ENCODE results near the gene DYNLRB2.
A peak's percentile ranks its signal among the peaks of the same experiment; 100 is the strongest.

Gene DYNLRB2

GRCh38 chr16:80540516-80541305 is at the start of gene DYNLRB2:
Gene DYNLRB2, plus strand, starts transcription at chr16:80540993. Its CDS starts 84 bp downstream, at chr16:80541077.
- DNase-seq, result peak; percentile 77

GRCh38 chr16:80500116-80500859 is 40.5 kb upstream of the DYNLRB2 start:
- DNase-seq, result no peak

- DNase-seq, result no peak
These were observed 39.8 kb upstream of the DYNLRB2 start for GRCh38 chr16:80500961-80501525.

GRCh38 chr16:80503107-80503506 is 37.7 kb upstream of the DYNLRB2 start:
- DNase-seq, result no peak

- no peak for DNase-seq
These were observed 33.3 kb upstream of the DYNLRB2 start for GRCh38 chr16:80507538-80507937.

- no peak for DNase-seq
These were observed 30.9 kb upstream of the DYNLRB2 start for GRCh38 chr16:80509872-80510271.

- DNase-seq, result no peak
These were observed 28.8 kb upstream of the DYNLRB2 start for GRCh38 chr16:80511824-80512592.

GRCh38 chr16:80512593-80512853 is 28.3 kb upstream of the DYNLRB2 start:
- DNase-seq, result no peak

GRCh38 chr16:80515374-80515773 is 25.4 kb upstream of the DYNLRB2 start:
- DNase-seq, result no peak

GRCh38 chr16:80517846-80518245 is 22.9 kb upstream of the DYNLRB2 start:
- no peak for DNase-seq

- DNase-seq, result no peak
These were observed 22.4 kb upstream of the DYNLRB2 start for GRCh38 chr16:80518436-80518835.

- no peak for DNase-seq
These were observed 21.6 kb upstream of the DYNLRB2 start for GRCh38 chr16:80519189-80519588.

GRCh38 chr16:80525420-80525819 is 15.4 kb upstream of the DYNLRB2 start:
- no peak for DNase-seq

GRCh38 chr16:80526418-80527061 is 14.3 kb upstream of the DYNLRB2 start:
- DNase-seq, result peak; percentile 41

- DNase-seq, result no peak
These were observed 13.5 kb upstream of the DYNLRB2 start for GRCh38 chr16:80527297-80527696.

- no peak for DNase-seq
These were observed 10.3 kb upstream of the DYNLRB2 start for GRCh38 chr16:80530479-80530878.

- DNase-seq, result no peak
These were observed 4.6 kb upstream of the DYNLRB2 start for GRCh38 chr16:80536238-80536637.

- no peak for DNase-seq
These were observed 507 bp downstream of the DYNLRB2 start for GRCh38 chr16:80541306-80541694.

- DNase-seq, result no peak
These were observed 2.4 kb downstream of the DYNLRB2 start for GRCh38 chr16:80543162-80543561.

GRCh38 chr16:80544326-80544725 is 3.5 kb downstream of the DYNLRB2 start:
- no peak for DNase-seq

- no peak for DNase-seq
These were observed 5.5 kb downstream of the DYNLRB2 start for GRCh38 chr16:80546249-80546648.

GRCh38 chr16:80547145-80547544 is 6.4 kb downstream of the DYNLRB2 start:
- no peak for DNase-seq

GRCh38 chr16:80552277-80552676 is 11.5 kb downstream of the DYNLRB2 start:
- no peak for DNase-seq
